Stimulated activated CD8-positive, alpha-beta memory T cell treated with anti-CD3 and anti-CD28 coated beads, Interleukin-4, amount 100 ng/mL, for 4 hours (primary cell): ENCODE measurements around the gene AKAP1.

Experiments
- DNase-seq, 2 donors: peaks; one replicate each; pipeline ENCODE4 v3.0.0-alpha.2; 2020; ENCODE audit warnings: low read depth in 2 of 2, low spot score in 1 of 2

Gene AKAP1

GRCh38 chr17:57158795-57159194 lies 73.7 kb downstream of the AKAP1 start:
- DNase-seq, result no peak

GRCh38 chr17:57160624-57161023 lies 75.6 kb downstream of the AKAP1 start:
- no peak for DNase-seq

GRCh38 chr17:57164814-57165213 lies 79.8 kb downstream of the AKAP1 start:
- no peak for DNase-seq

DNA sequence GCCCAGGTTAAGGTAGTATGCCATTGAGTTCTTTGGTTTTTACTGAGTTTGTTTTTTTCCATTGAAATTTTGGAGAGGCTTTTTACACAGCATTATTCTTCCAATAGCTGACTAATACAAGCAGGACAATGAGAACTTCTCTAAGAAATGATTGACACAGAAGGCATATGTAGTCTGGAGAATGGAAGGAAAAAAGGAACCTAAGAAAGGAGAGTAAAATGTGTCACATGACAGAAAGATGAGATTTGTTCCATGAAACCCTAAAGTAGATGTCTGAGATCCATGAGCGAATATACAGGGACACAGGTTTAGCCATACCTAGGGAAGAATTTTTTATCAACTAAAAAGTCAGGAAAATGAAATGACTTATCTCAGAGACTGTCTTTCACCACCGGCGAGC lies 80.7 kb downstream of the AKAP1 start:
- no peak for DNase-seq

GRCh38 chr17:57166803-57167202 lies 81.8 kb downstream of the AKAP1 start:
- DNase-seq, result no peak

GRCh38 chr17:57168695-57169094 lies 83.6 kb downstream of the AKAP1 start:
- DNase-seq, result no peak

DNA sequence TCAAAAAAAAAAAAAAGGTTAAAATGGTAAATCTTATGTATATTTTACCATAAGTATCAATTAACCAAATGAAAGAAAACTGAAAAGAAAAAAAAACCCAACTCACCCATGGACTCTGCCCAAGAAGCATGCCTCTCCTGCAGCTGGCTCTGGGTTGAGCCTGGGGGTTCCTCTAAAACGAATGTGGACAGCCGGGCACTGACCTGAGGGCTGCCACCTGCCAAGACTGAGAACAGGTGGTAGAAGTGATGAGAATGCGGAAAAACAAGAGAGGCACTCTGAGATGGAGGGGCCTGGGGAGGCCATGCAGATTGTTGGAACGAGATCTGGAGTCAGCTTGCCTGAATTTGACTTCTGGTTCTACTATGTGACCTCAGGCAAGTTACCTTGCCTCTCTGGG lies 85.8 kb downstream of the AKAP1 start:
- DNase-seq, result no peak
